Stomach (tissue), 4 donors: ENCODE results near the gene PHKB.
"Not testable (repeated sequence)": the region's sequence is repeated elsewhere in the genome, so short reads cannot be mapped to it uniquely, and the experiment has no call there.

Experiments used
- CTCF ChIP-seq, 7 experiments: fragments of 450-650 bp in 4 of 7; fragments of 200-600 bp in 3 of 7; sonication (generic) in 3 of 7; IDR thresholded peaks; one replicate each; pipeline ENCODE4 v1.5.1; 2016 to 2019; ENCODE audit warnings: antibody characterized with exemption in 7 of 7, control low read depth in 2 of 7, mild to moderate bottlenecking in 1 of 7
- EP300 ChIP-seq: sonication (generic); formaldehyde crosslinking; IDR thresholded peaks from one replicate; pipeline ENCODE4 v1.6.1; 2017; ENCODE audit warnings: antibody characterized with exemption
- POLR2A ChIP-seq, 4 donors: fragments of 450-650 bp; IDR thresholded peaks; one replicate each; pipeline ENCODE4 v1.6.1; 2016; ENCODE audit warnings: antibody characterized with exemption in 4 of 4, control low read depth in 2 of 4, mild to moderate bottlenecking in 1 of 4, moderate library complexity in 1 of 4
- POLR2AphosphoS5 ChIP-seq, 3 donors: sonication (generic); formaldehyde crosslinking; IDR thresholded peaks; one replicate each; pipeline ENCODE4 v1.6.1; 2016; ENCODE audit warnings: antibody characterized with exemption in 3 of 3

- not testable (repeated sequence) for TF ChIP-seq POLR2A (IDR thresholded peaks at IDR 0.05); CTCF (IDR thresholded peaks at IDR 0.05); POLR2AphosphoS5 (IDR thresholded peaks at IDR 0.05); EP300
Measured at GRCh38 chr16:47440066-47440465, 21.1 kb upstream of the PHKB start.
